HepG2 (cell line): ENCODE measurements around the gene DDX19B. TPM values are rescaled to one million over a fixed set of nuclear protein-coding genes. Genes with fewer than 3 reads are reported as not detected.

Source experiments
- ATAC-seq: fragments of 200-7000 bp; cut with Tn5 transposase; 3 replicates; pipeline ENCODE4 v1.9.1; 2020; ENCODE audit warnings: mild to moderate bottlenecking, moderate library complexity
- BruUV-seq: library from RNA; stranded (reverse); fragments of 400-500 nt; replicated peaks from 2 replicates; lab custom pipeline; 2021; lab: Mats Ljungman, UMichigan
- CTCF ChIA-PET: fragments of 300-600 bp; formaldehyde crosslinking; extraction: SDS; loops from one replicate; lab custom pipeline; 2021; ENCODE audit warnings: low total read pairs, inconsistent platforms, low intra/inter-chr PET ratio; lab: Yijun Ruan, JAX
- POLR2A ChIA-PET: fragments of 350-600 bp; sonication (Branson Sonifier 250); formaldehyde crosslinking; loops from one replicate; lab custom pipeline; 2020; ENCODE audit warnings: antibody characterized with exemption, inconsistent platforms; lab: Yijun Ruan, JAX
- DNase-seq: peaks from one replicate; pipeline ENCODE4 v3.0.0-alpha.2; 2015; ENCODE audit warnings: low spot score
- FAIRE-seq: peaks from 3 replicates; lab custom pipeline; 2011; peaks lifted over from hg19 to GRCh38; lab: Jason Lieb, UNC
- H2AFZ ChIP-seq: one replicate; pipeline ENCODE4 v1.6.1; 2011; ENCODE audit warnings: low read length, inconsistent platforms
- H3K27ac ChIP-seq: fragments of 300-600 bp; 3 replicates; pipeline ENCODE4 v1.8.0; 2011; ENCODE audit warnings: mixed run types, mild to moderate bottlenecking, mixed read lengths, low read length, inconsistent platforms; ENCODE audit not compliant: insufficient read depth; ENCODE audit errors: extremely low read length
- H3K27me3 ChIP-seq, 2 experiments: fragments of 200-600 bp in 1 of 2; 2 replicates in 1 of 2; 3 replicates in 1 of 2; pipeline versions ENCODE4 v1.6.0 to v1.8.0; 2011; ENCODE audit warnings: low read length in 2 of 2, mild to moderate bottlenecking in 2 of 2, moderate library complexity in 2 of 2, inconsistent platforms in 1 of 2; ENCODE audit not compliant: insufficient read depth in 2 of 2, control insufficient read depth in 1 of 2
- H3K36me3 ChIP-seq, 2 experiments: fragments of 200-600 bp in 1 of 2; replicated peaks in 1 of 2; 2 replicates in 1 of 2; 3 replicates in 1 of 2; pipeline versions ENCODE4 v1.5.1 to v1.8.0; 2011; ENCODE audit warnings: low read length in 2 of 2, inconsistent platforms in 1 of 2; ENCODE audit not compliant: insufficient read depth in 2 of 2, control insufficient read depth in 1 of 2
- H3K4me1 ChIP-seq: 2 replicates; pipeline ENCODE4 v1.5.1; 2012; ENCODE audit warnings: low read length, inconsistent platforms; ENCODE audit not compliant: insufficient read depth
- H3K4me2 ChIP-seq: 2 replicates; pipeline ENCODE4 v1.6.0; 2011; ENCODE audit warnings: low read depth, low read length, inconsistent platforms
- H3K4me3 ChIP-seq, 3 experiments: fragments of 200-600 bp in 1 of 3; sonication (generic), shearing (Covaris generic) in 1 of 3; replicated peaks in 1 of 3; 2 replicates each; pipeline ENCODE4 v1.5.1; 2011 to 2016; ENCODE audit warnings: low read length in 3 of 3, inconsistent platforms in 2 of 3, low read depth in 2 of 3, mild to moderate bottlenecking in 2 of 3, control low read depth in 1 of 3, mixed read lengths in 1 of 3; ENCODE audit not compliant: insufficient read depth in 1 of 3
- H3K79me2 ChIP-seq: one replicate; pipeline ENCODE4 v1.6.1; 2011; ENCODE audit warnings: low read length, inconsistent platforms; ENCODE audit not compliant: insufficient read depth
- H3K9ac ChIP-seq: 2 replicates; pipeline ENCODE4 v1.6.0; 2011; ENCODE audit warnings: mild to moderate bottlenecking, low read depth, low read length, inconsistent platforms; ENCODE audit not compliant: insufficient read depth
- H3K9me3 ChIP-seq: 2 replicates; pipeline ENCODE4 v1.5.1; 2012; ENCODE audit warnings: mild to moderate bottlenecking, low read length
- H4K20me1 ChIP-seq: 2 replicates; pipeline ENCODE4 v1.6.0; 2011; ENCODE audit warnings: inconsistent platforms, mild to moderate bottlenecking, low read length, moderate library complexity; ENCODE audit not compliant: insufficient read depth
- CAMTA2 ChIP-seq: sonication (generic); formaldehyde crosslinking; IDR thresholded peaks from 2 replicates; pipeline ENCODE4 v1.4.0; 2020; ENCODE audit warnings: mild to moderate bottlenecking, missing genetic modification reagents, borderline replicate concordance
- FOXA1 ChIP-seq, 2 experiments: fragments of 450-650 bp in 1 of 2; sonication (generic) in 1 of 2; formaldehyde crosslinking in 1 of 2; IDR thresholded peaks; 2 replicates each; pipeline versions ENCODE4 v1.4.0 to v1.6.1; 2016 to 2020; ENCODE audit warnings: missing genetic modification reagents in 1 of 2
- GZF1 ChIP-seq: sonication (generic); formaldehyde crosslinking; IDR thresholded peaks from 2 replicates; pipeline ENCODE4 v1.5.1; 2020; ENCODE audit warnings: mild to moderate bottlenecking, missing genetic modification reagents
- ZBTB7B ChIP-seq: sonication (generic); formaldehyde crosslinking; IDR thresholded peaks from 2 replicates; pipeline ENCODE4 v1.4.0; 2020; ENCODE audit warnings: missing genetic modification reagents
- ZMYM2 ChIP-seq: sonication (generic); formaldehyde crosslinking; IDR thresholded peaks from 2 replicates; pipeline ENCODE4 v1.8.0; 2022; ENCODE audit warnings: mild to moderate bottlenecking, missing genetic modification reagents
- ZNF367 ChIP-seq: sonication (generic); formaldehyde crosslinking; IDR thresholded peaks from 2 replicates; pipeline ENCODE4 v1.4.0; 2020; ENCODE audit warnings: missing genetic modification reagents, borderline replicate concordance
- WGBS: methylation state at CpG from one replicate; pipeline ENCODE4 v1.1.6; 2017; ENCODE audit warnings: low lambda C conversion rate; 5-methylcytosine and 5-hydroxymethylcytosine counted together
- in situ Hi-C: cut with HindIII; loops from 2 replicates; pipeline ENCODE4 v1.10.0; 2017; ENCODE audit warnings: low pct_unique_long_range_greater_than_20kb; ENCODE audit not compliant: extremely low pct_ligation_motif_present
- intact Hi-C: fragments of 100-400 bp; cut with micrococcal nuclease; formaldehyde crosslinking; loops from one replicate; pipeline ENCODE4 v1.10.0; 2022; ENCODE audit not compliant: unreplicated experiment
- polyA plus RNA-seq, 8 experiments: library from polyadenylated mRNA; depleted of rRNA in 3 of 8; stranded (reverse) in 7 of 8; unstranded in 1 of 8; fragments of >200 nt; fragmentation: Illumina TruSeq in 4 of 8; extraction: Trizol in 4 of 8; gene quantifications; 2 replicates each; pipeline versions ENCODE4 v1.2.1 to v1.2.3, GENCODE V29; 2011 to 2016; ENCODE audit warnings: low read depth in 4 of 8, missing spikeins in 1 of 8, mixed read lengths in 1 of 8; ENCODE audit not compliant: insufficient read depth in 1 of 8
- total RNA-seq, 5 experiments: library from RNA; depleted of rRNA; stranded (reverse); fragments of >200 nt; fragmentation: Illumina TruSeq; extraction: Trizol; gene quantifications; 2 replicates each; pipeline ENCODE4 v1.2.3, GENCODE V29; 2016; ENCODE audit warnings: low read depth in 1 of 5
- TF ChIP-seq, protein P1 (sequence below), 2 experiments: sonication (generic) in 1 of 2; formaldehyde crosslinking in 1 of 2; IDR thresholded peaks; 2 replicates each; pipeline versions ENCODE4 v1.6.1 to v1.9.0; 2014 to 2022; ENCODE audit warnings: antibody characterized with exemption in 1 of 2, borderline replicate concordance in 1 of 2, inconsistent platforms in 1 of 2, low read depth in 1 of 2, missing genetic modification reagents in 1 of 2
- TF ChIP-seq, protein P2 (sequence below): sonication (generic); formaldehyde crosslinking; IDR thresholded peaks from 2 replicates; pipeline ENCODE4 v1.5.0; 2020; ENCODE audit warnings: mild to moderate bottlenecking, missing genetic modification reagents
- TF ChIP-seq, protein P3 (sequence below): fragments of 450-650 bp; IDR thresholded peaks from 2 replicates; pipeline ENCODE4 v1.6.1; 2016

The DDX19B gene
- total and polyA plus RNA-seq, 2 of the 13 experiments (the other 11 are each of a cell fraction or from before 2014, with no cell fraction given): 36.2 to 40.0 TPM

DNA sequence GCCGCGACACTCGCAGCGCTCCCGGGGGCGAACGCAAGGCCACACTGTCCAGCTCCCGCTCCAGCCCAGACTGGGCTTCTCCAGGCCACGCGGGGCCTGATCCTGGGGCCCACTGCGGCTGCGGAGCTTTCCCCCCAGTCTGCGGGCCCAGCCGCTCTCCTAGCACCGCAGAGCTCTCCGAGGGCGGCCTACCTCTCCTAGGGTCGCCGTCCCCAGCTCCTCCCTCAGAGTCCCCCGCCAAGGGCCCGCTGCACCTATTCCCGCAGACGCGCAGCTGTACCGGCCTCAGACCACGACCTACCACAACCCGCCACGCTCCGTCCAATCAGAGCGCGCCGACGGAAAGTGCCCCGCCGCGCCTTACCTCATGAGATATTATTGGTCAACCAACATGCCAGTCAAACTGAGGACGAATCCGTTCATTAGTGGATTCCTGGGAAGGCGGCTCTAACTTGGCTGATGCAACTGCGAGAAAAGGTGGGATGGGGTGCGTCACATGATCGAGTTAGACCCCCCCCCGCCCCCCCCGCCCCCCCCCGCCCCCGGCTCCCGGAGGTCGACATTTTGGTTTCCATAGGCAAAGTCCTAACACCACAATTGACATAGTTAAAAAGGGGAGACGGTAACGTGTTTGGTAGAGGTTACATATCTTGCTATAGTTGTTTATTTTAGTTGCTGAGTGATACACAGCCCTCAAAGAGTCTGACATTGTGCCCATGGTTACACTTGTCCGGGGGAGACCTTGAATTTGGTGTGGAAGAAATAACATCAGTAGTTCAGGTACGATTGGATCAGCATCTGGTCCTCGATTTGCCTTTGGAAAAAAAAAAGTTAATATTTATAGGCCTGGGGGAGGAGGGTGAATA lies 9.5 kb upstream of the DDX19B start, which contains the start of gene AARS1:
TSS of gene AARS1 (minus strand) at position 278 of the 866 bp plus-strand sequence. CDS start 6,743 bp downstream, outside the sequence.
- no peaks in the 10 kb centered on the region; a peak in 1 of 5 replicates for H3K27me3 ChIP-seq
- 5% methylated on average over 49 of the region's 53 CpGs for WGBS
- DNase-seq (peak; percentile 100), ATAC-seq (peak; percentile 99), FAIRE-seq (peak; percentile 47)
- peaks cover 42% of the 10 kb centered on the region for H3K79me2 ChIP-seq
- POLR2A ChIA-PET: interaction anchor here (0.6 to 3.2 kb wide), 32 partner anchors 8 to 458 kb away, joined by 3 to 160 read pairs (median 4); partner anchors contain the start of genes COG4, DDX19A, DDX19B and EXOSC6
- H3K27ac ChIP-seq: peak within 1 kb of the TSS; percentile 99
- peaks cover 1 to 17% of the 10 kb centered on the region in 2 experiments; a peak in 4 of 5 replicates for H3K36me3 ChIP-seq
- BruUV-seq: no TSS peak
- intact Hi-C loops: no loop called here
- H3K4me3 ChIP-seq: peak within 1 kb of the TSS; percentile 90 to 100 (median 94)
- H4K20me1 ChIP-seq: peaks cover 9% of the 10 kb centered on the region; the same call in 1 of the 2 replicates
- peak within 1 kb of the TSS; percentile 96 for H3K4me2 ChIP-seq
- CTCF ChIA-PET: no interaction called here
- peak within 1 kb of the TSS; percentile 100 for H3K9ac ChIP-seq
- in situ Hi-C loops: no loop called here
- no peaks in the 10 kb centered on the region for H3K9me3 ChIP-seq
- peak within 1 kb of the TSS; percentile 87 for H2AFZ ChIP-seq
- H3K4me1 ChIP-seq: peaks cover 28% of the 10 kb centered on the region
- TF ChIP-seq ZNF367 (CRISPR knock-in tag) (peak; percentile 65; the same call in 1 of the 2 replicates), ZMYM2 (no peak), CAMTA2 (CRISPR knock-in tag) (no peak; the same call in 1 of the 2 replicates), GZF1 (CRISPR knock-in tag) (peak; percentile 68; the same call in 1 of the 2 replicates), ZBTB7B (CRISPR knock-in tag) (peak; percentile 68; the same call in 1 of the 2 replicates), FOXA1 (IDR thresholded peaks at IDR 0.05) (no peak), FOXA1 (CRISPR knock-in tag; IDR thresholded peaks at IDR 0.05) (no peak)
- TF ChIP-seq, protein P1, sequence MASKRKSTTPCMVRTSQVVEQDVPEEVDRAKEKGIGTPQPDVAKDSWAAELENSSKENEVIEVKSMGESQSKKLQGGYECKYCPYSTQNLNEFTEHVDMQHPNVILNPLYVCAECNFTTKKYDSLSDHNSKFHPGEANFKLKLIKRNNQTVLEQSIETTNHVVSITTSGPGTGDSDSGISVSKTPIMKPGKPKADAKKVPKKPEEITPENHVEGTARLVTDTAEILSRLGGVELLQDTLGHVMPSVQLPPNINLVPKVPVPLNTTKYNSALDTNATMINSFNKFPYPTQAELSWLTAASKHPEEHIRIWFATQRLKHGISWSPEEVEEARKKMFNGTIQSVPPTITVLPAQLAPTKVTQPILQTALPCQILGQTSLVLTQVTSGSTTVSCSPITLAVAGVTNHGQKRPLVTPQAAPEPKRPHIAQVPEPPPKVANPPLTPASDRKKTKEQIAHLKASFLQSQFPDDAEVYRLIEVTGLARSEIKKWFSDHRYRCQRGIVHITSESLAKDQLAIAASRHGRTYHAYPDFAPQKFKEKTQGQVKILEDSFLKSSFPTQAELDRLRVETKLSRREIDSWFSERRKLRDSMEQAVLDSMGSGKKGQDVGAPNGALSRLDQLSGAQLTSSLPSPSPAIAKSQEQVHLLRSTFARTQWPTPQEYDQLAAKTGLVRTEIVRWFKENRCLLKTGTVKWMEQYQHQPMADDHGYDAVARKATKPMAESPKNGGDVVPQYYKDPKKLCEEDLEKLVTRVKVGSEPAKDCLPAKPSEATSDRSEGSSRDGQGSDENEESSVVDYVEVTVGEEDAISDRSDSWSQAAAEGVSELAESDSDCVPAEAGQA (IDR thresholded peaks at IDR 0.05; ENCODE audit: low read depth): peak; percentile 11; the same call in 1 of the 2 replicates
- TF ChIP-seq, protein P1 (CRISPR knock-in tag; IDR thresholded peaks at IDR 0.05; ENCODE audit: borderline replicate concordance): 0 out of 2 replicates have a peak, but pooled peaks have one; percentile 88
- TF ChIP-seq, protein P2, sequence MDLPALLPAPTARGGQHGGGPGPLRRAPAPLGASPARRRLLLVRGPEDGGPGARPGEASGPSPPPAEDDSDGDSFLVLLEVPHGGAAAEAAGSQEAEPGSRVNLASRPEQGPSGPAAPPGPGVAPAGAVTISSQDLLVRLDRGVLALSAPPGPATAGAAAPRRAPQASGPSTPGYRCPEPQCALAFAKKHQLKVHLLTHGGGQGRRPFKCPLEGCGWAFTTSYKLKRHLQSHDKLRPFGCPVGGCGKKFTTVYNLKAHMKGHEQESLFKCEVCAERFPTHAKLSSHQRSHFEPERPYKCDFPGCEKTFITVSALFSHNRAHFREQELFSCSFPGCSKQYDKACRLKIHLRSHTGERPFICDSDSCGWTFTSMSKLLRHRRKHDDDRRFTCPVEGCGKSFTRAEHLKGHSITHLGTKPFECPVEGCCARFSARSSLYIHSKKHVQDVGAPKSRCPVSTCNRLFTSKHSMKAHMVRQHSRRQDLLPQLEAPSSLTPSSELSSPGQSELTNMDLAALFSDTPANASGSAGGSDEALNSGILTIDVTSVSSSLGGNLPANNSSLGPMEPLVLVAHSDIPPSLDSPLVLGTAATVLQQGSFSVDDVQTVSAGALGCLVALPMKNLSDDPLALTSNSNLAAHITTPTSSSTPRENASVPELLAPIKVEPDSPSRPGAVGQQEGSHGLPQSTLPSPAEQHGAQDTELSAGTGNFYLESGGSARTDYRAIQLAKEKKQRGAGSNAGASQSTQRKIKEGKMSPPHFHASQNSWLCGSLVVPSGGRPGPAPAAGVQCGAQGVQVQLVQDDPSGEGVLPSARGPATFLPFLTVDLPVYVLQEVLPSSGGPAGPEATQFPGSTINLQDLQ (CRISPR knock-in tag): peak; percentile 86; the same call in 1 of the 2 replicates
- TF ChIP-seq, protein P3, sequence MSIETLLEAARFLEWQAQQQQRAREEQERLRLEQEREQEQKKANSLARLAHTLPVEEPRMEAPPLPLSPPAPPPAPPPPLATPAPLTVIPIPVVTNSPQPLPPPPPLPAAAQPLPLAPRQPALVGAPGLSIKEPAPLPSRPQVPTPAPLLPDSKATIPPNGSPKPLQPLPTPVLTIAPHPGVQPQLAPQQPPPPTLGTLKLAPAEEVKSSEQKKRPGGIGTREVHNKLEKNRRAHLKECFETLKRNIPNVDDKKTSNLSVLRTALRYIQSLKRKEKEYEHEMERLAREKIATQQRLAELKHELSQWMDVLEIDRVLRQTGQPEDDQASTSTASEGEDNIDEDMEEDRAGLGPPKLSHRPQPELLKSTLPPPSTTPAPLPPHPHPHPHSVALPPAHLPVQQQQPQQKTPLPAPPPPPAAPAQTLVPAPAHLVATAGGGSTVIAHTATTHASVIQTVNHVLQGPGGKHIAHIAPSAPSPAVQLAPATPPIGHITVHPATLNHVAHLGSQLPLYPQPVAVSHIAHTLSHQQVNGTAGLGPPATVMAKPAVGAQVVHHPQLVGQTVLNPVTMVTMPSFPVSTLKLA: peak; percentile 32; the same call in 1 of the 2 replicates
